Transverse colon (tissue), 4 donors: ENCODE results near the gene MYO18B. TPM values are rescaled to one million over a fixed set of nuclear protein-coding genes. Genes with fewer than 3 reads are reported as not detected.

ENCODE experiments used
- DNase-seq: peaks from one replicate; pipeline ENCODE4 v3.0.0-alpha.2; 2019
- H3K27ac ChIP-seq, 4 donors: fragments of 200-600 bp; sonication (generic); 2 replicates each; pipeline ENCODE4 v1.5.1; 2016 to 2018; ENCODE audit warnings: inconsistent platforms in 4 of 4
- H3K27me3 ChIP-seq: fragments of 200-600 bp; sonication (generic); 2 replicates; pipeline ENCODE4 v1.5.1; 2017; ENCODE audit warnings: inconsistent platforms
- H3K36me3 ChIP-seq, 4 donors: fragments of 200-600 bp; sonication (generic); 2 replicates each; pipeline ENCODE4 v1.5.1; 2017 to 2019; ENCODE audit warnings: inconsistent platforms in 4 of 4
- H3K4me1 ChIP-seq, 4 donors: fragments of 200-600 bp; sonication (generic); 2 replicates each; pipeline ENCODE4 v1.5.1; 2017 to 2020; ENCODE audit warnings: inconsistent platforms in 4 of 4
- H3K4me3 ChIP-seq, 4 donors: fragments of 200-600 bp; sonication (generic); 1 replicate in 1 of 4; 2 replicates in 3 of 4; pipeline versions ENCODE4 v1.5.1 to v1.6.1; 2017 to 2019; ENCODE audit warnings: inconsistent platforms in 4 of 4
- H3K9me3 ChIP-seq, 2 donors: fragments of 200-600 bp; sonication (generic); 2 replicates each; pipeline ENCODE4 v1.5.1; 2017 to 2019; ENCODE audit warnings: inconsistent platforms in 2 of 2
- CTCF ChIP-seq, 5 experiments: fragments of 200-600 bp in 3 of 5; fragments of 450-650 bp in 2 of 5; sonication (generic) in 3 of 5; IDR thresholded peaks; 1 replicate in 2 of 5; 2 replicates in 3 of 5; pipeline ENCODE4 v1.5.1; 2016 to 2017; ENCODE audit warnings: antibody characterized with exemption in 5 of 5, inconsistent platforms in 3 of 5, mild to moderate bottlenecking in 2 of 5, moderate library complexity in 1 of 5
- EP300 ChIP-seq: sonication (generic); formaldehyde crosslinking; IDR thresholded peaks from one replicate; pipeline ENCODE4 v1.6.1; 2017; ENCODE audit warnings: antibody characterized with exemption, low read depth
- POLR2A ChIP-seq: fragments of 450-650 bp; IDR thresholded peaks from one replicate; pipeline ENCODE4 v1.6.1; 2016; ENCODE audit warnings: antibody characterized with exemption, mild to moderate bottlenecking, moderate library complexity
- POLR2AphosphoS5 ChIP-seq, 3 donors: sonication (generic); formaldehyde crosslinking; IDR thresholded peaks; one replicate each; pipeline ENCODE4 v1.6.1; 2016; ENCODE audit warnings: antibody characterized with exemption in 3 of 3
- WGBS, 2 donors: methylation state at CpG; one replicate each; pipeline ENCODE4 v1.1.5; 2018; ENCODE audit warnings: low coverage in 1 of 2; 5-methylcytosine and 5-hydroxymethylcytosine counted together
- in situ Hi-C, 4 donors: fragments of 200-750 bp; cut with MboI; loops; one replicate each; pipeline versions ENCODE4 v1.15.0 to v1.15.1; 2017; ENCODE audit warnings: low sequenced_read_pairs in 3 of 4, low pct_ligation_motif_present in 1 of 4, low pct_unique_long_range_greater_than_20kb in 1 of 4
- intact Hi-C: fragments of 100-400 bp; cut with DNase I; formaldehyde crosslinking; loops from one replicate; pipeline ENCODE4 v1.15.1; 2023; ENCODE audit warnings: low total_unique reads
- total RNA-seq, 4 donors: library from RNA; depleted of rRNA; stranded (reverse); fragments of >200 nt; gene quantifications; one replicate each; pipeline ENCODE4 v1.1.0, GENCODE V29; 2016

Gene MYO18B
- total RNA-seq, 4 donors from 2014 or later = 0.27 TPM; not detected in 3

GRCh38 chr22:25814685-25815084, 72.7 kb downstream of the MYO18B start:
- TF ChIP-seq EP300 (no peak), POLR2A (no peak), CTCF (IDR thresholded peaks at IDR 0.05) (no peak), POLR2AphosphoS5 (IDR thresholded peaks at IDR 0.05) (no peak)
- peaks cover 3% of the 10 kb centered on the region for H3K27me3 ChIP-seq
- no peak overlapping the region for H3K4me3 ChIP-seq
- no peaks in the 10 kb centered on the region for H3K36me3 ChIP-seq
- no peaks in the 10 kb centered on the region for H3K4me1 ChIP-seq
- in situ Hi-C loops (no loop called here), intact Hi-C loops (no loop called here)
- DNase-seq = no peak
- no peak overlapping the region for H3K27ac ChIP-seq
- 60 to 83% methylated on average over 1 of the region's 1 CpG for WGBS, 2 donors
- no peaks in the 10 kb centered on the region for H3K9me3 ChIP-seq

GRCh38 chr22:25815561-25815960, 73.6 kb downstream of the MYO18B start:
- TF ChIP-seq POLR2A (no peak), POLR2AphosphoS5 (IDR thresholded peaks at IDR 0.05) (no peak), CTCF (IDR thresholded peaks at IDR 0.05) (no peak), EP300 (no peak)
- Histone ChIP-seq H3K27me3 (peaks cover 3% of the 10 kb centered on the region), H3K27ac (no peak overlapping the region), H3K4me1 (no peaks in the 10 kb centered on the region), H3K36me3 (no peaks in the 10 kb centered on the region), H3K4me3 (no peak overlapping the region), H3K9me3 (no peaks in the 10 kb centered on the region)
- WGBS, 2 donors = 81 to 86% methylated on average over 1 to 2 of the region's 2 CpGs
- in situ Hi-C loops (no loop called here), intact Hi-C loops (no loop called here)
- no peak for DNase-seq

- Histone ChIP-seq H3K27me3 (peaks cover 3% of the 10 kb centered on the region), H3K9me3 (no peaks in the 10 kb centered on the region), H3K27ac (no peak overlapping the region), H3K4me3 (no peak overlapping the region), H3K4me1 (no peaks in the 10 kb centered on the region), H3K36me3 (no peaks in the 10 kb centered on the region)
- in situ Hi-C loops = no loop called here
- DNase-seq = no peak
- 68 to 83% methylated on average over 4 to 7 of the region's 7 CpGs for WGBS, 2 donors
- intact Hi-C loops = no loop called here
- TF ChIP-seq EP300 (no peak), CTCF (IDR thresholded peaks at IDR 0.05) (no peak), POLR2A (no peak), POLR2AphosphoS5 (IDR thresholded peaks at IDR 0.05) (no peak)
These were observed 74.6 kb downstream of the MYO18B start for GRCh38 chr22:25816522-25817059.

- DNase-seq = no peak
- TF ChIP-seq CTCF (IDR thresholded peaks at IDR 0.05) = no peak
- no peak for TF ChIP-seq POLR2A
- no peak for TF ChIP-seq POLR2AphosphoS5 (IDR thresholded peaks at IDR 0.05)
- TF ChIP-seq EP300 = no peak
- Histone ChIP-seq H3K4me3 (no peak overlapping the region), H3K27ac (no peak overlapping the region), H3K36me3 (no peaks in the 10 kb centered on the region), H3K27me3 (peaks cover 3% of the 10 kb centered on the region), H3K9me3 (no peaks in the 10 kb centered on the region), H3K4me1 (no peaks in the 10 kb centered on the region)
- WGBS, 2 donors = 72 to 92% methylated on average over 2 to 5 of the region's 5 CpGs
- intact Hi-C loops = no loop called here
- in situ Hi-C loops = no loop called here
These were observed 75.3 kb downstream of the MYO18B start for GRCh38 chr22:25817092-25817943.
